OCI-LY1 (cell line): ENCODE data around the gene COL21A1.

Experiments
- H2AFZ ChIP-seq: fragments of 200-600 bp; sonication (generic), shearing (Covaris generic); 2 replicates; pipeline ENCODE4 v1.6.0; 2014; ENCODE audit warnings: antibody characterized with exemption, mild to moderate bottlenecking, low read length
- H3F3A ChIP-seq: fragments of 200-600 bp; sonication (generic), shearing (Covaris generic); 2 replicates; pipeline ENCODE4 v1.6.0; 2014; ENCODE audit warnings: mild to moderate bottlenecking, antibody characterized with exemption, low read length, moderate library complexity; ENCODE audit not compliant: insufficient read depth
- H3K27ac ChIP-seq: fragments of 200-600 bp; sonication (generic); 2 replicates; pipeline ENCODE4 v1.5.1; 2014; ENCODE audit warnings: low read length, mixed run types, mild to moderate bottlenecking, low read depth; ENCODE audit not compliant: poor library complexity, severe bottlenecking
- H3K27me3 ChIP-seq: fragments of 200-600 bp; sonication (generic); 2 replicates; pipeline ENCODE4 v1.6.0; 2014; ENCODE audit warnings: antibody characterized with exemption, mild to moderate bottlenecking, low read length, moderate library complexity; ENCODE audit not compliant: insufficient read depth
- H3K36me3 ChIP-seq: fragments of 200-600 bp; sonication (generic); 2 replicates; pipeline ENCODE4 v1.6.1; 2014; ENCODE audit warnings: mild to moderate bottlenecking, antibody characterized with exemption, low read length, moderate library complexity, mixed read lengths; ENCODE audit not compliant: insufficient read depth
- H3K4me1 ChIP-seq: fragments of 200-600 bp; sonication (generic); 2 replicates; pipeline ENCODE4 v1.5.1; 2014; ENCODE audit warnings: mild to moderate bottlenecking, low read length, moderate library complexity; ENCODE audit not compliant: insufficient read depth, severe bottlenecking
- H3K4me2 ChIP-seq: fragments of 200-600 bp; sonication (generic), shearing (Covaris generic); 2 replicates; pipeline ENCODE4 v1.6.1; 2014; ENCODE audit warnings: low read length
- H3K4me3 ChIP-seq: fragments of 200-600 bp; sonication (generic); 2 replicates; pipeline ENCODE4 v1.5.1; 2014; ENCODE audit warnings: low read length, low read depth, mild to moderate bottlenecking, mixed read lengths; ENCODE audit not compliant: poor library complexity, severe bottlenecking
- H3K79me2 ChIP-seq: fragments of 200-600 bp; shearing (Covaris generic); 2 replicates; pipeline ENCODE4 v1.6.1; 2016; ENCODE audit warnings: mixed run types, low read length, mixed read lengths; ENCODE audit not compliant: insufficient read depth
- H3K9ac ChIP-seq: fragments of 200-600 bp; sonication (generic), shearing (Covaris generic); 2 replicates; pipeline ENCODE4 v1.6.1; 2014; ENCODE audit warnings: mild to moderate bottlenecking, low read length, mixed read lengths
- H3K9me2 ChIP-seq: fragments of 200-600 bp; sonication (generic), shearing (Covaris generic); 2 replicates; pipeline ENCODE4 v1.6.1; 2014; ENCODE audit warnings: low read depth, mild to moderate bottlenecking, low read length, mixed read lengths
- H3K9me3 ChIP-seq: fragments of 200-600 bp; shearing (Covaris generic); 2 replicates; pipeline ENCODE4 v1.6.1; 2014; ENCODE audit warnings: low read length, mixed read lengths
- H4K20me1 ChIP-seq: fragments of 200-600 bp; sonication (generic), shearing (Covaris generic); 2 replicates; pipeline ENCODE4 v1.6.0; 2016; ENCODE audit warnings: mild to moderate bottlenecking, low read length; ENCODE audit not compliant: insufficient read depth
- EZH2 ChIP-seq: fragments of 200-600 bp; sonication (generic), shearing (Covaris generic); IDR thresholded peaks from 2 replicates; pipeline ENCODE4 v1.8.0; 2017; ENCODE audit warnings: borderline replicate concordance, mixed run types, mild to moderate bottlenecking, antibody characterized with exemption, low read length, moderate library complexity, mixed read lengths
- TF ChIP-seq, protein P1 (sequence below): fragments of 200-600 bp; sonication (generic), shearing (Covaris generic); IDR thresholded peaks from 2 replicates; pipeline ENCODE4 v1.5.1; 2017; ENCODE audit warnings: mild to moderate bottlenecking, antibody characterized with exemption, low read length, moderate library complexity, mixed read lengths

COL21A1 gene

DNA sequence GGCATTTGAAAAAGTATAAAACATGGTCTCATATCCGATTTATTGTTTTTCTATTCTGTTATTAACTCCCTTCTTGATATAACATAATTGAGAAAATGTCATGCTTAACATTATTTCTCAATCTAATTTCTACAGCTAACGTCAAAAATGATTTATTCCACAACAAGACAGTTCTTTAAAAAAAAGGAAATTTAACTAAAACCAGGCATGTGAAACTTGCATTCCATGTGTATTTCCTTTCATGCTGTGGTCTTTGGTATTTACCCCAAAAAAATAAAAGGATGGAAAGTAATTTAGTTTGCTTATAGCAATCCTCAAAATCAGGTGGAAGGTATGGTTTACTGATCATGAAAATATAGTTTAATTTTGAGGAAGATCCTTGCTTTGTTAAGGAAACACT, 142.8 kb downstream of the COL21A1 start:
- Histone ChIP-seq H3K79me2 (no peaks in the 10 kb centered on the region), H3K9ac (no peak overlapping the region), H3K9me3 (no peaks in the 10 kb centered on the region), H4K20me1 (no peaks in the 10 kb centered on the region), H3K27ac (no peak overlapping the region), H3K4me2 (no peak overlapping the region), H3K27me3 (no peaks in the 10 kb centered on the region), H3K4me3 (no peak overlapping the region), H3K36me3 (no peaks in the 10 kb centered on the region), H2AFZ (no peak overlapping the region), H3K9me2 (no peaks in the 10 kb centered on the region; the same call in 1 of the 2 replicates), H3F3A (no peaks in the 10 kb centered on the region), H3K4me1 (no peaks in the 10 kb centered on the region)
- TF ChIP-seq, protein P1, sequence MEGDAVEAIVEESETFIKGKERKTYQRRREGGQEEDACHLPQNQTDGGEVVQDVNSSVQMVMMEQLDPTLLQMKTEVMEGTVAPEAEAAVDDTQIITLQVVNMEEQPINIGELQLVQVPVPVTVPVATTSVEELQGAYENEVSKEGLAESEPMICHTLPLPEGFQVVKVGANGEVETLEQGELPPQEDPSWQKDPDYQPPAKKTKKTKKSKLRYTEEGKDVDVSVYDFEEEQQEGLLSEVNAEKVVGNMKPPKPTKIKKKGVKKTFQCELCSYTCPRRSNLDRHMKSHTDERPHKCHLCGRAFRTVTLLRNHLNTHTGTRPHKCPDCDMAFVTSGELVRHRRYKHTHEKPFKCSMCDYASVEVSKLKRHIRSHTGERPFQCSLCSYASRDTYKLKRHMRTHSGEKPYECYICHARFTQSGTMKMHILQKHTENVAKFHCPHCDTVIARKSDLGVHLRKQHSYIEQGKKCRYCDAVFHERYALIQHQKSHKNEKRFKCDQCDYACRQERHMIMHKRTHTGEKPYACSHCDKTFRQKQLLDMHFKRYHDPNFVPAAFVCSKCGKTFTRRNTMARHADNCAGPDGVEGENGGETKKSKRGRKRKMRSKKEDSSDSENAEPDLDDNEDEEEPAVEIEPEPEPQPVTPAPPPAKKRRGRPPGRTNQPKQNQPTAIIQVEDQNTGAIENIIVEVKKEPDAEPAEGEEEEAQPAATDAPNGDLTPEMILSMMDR: no peak
- no peak for TF ChIP-seq EZH2

DNA sequence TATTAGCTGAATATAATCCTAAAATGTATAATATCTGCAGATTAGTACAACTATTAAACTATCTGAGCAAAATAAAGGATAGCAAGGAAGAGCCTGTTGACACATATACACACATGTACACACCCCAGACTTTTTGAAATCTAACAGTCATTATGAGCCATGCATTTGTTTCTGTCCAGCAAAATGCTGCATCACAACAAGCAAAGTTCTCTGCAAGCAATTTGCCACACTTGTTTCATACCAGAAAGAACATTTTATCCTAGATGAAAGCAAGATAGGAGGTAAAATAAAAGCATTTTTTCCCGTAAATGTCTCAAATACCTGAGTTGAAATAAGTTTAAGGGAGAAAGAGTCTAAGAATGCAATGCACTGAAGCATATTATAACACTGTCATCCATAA, 145.2 kb downstream of the COL21A1 start:
- Histone ChIP-seq H4K20me1 (no peaks in the 10 kb centered on the region), H3K9ac (no peak overlapping the region), H3K36me3 (no peaks in the 10 kb centered on the region), H2AFZ (no peak overlapping the region), H3K9me2 (no peaks in the 10 kb centered on the region), H3K79me2 (no peaks in the 10 kb centered on the region), H3K4me3 (no peak overlapping the region), H3K27ac (no peak overlapping the region), H3K27me3 (no peaks in the 10 kb centered on the region), H3K4me1 (no peaks in the 10 kb centered on the region), H3K4me2 (no peak overlapping the region), H3F3A (no peaks in the 10 kb centered on the region), H3K9me3 (no peaks in the 10 kb centered on the region)
- TF ChIP-seq, protein P1: no peak
- no peak for TF ChIP-seq EZH2

DNA sequence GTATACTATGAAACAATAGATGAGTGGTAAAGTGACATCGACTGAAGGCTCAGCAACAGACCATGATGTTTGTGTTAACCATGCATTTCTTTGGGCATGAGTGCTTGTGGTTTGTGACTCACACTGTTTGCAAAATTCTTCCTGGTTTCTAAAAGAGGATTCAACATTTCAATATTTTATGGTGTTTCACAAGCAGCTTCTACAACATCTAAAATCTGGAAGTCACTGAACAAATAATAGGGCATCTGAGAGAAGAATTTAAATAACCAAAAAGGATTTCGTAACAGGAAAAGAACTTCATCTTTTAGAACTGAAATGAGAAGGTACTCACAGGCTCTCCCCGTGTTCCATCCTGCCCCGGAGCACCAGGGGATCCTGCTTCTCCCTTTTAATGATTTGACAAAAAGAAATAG, 146.2 kb downstream of the COL21A1 start:
- TF ChIP-seq, protein P1: no peak
- Histone ChIP-seq H3K36me3 (no peaks in the 10 kb centered on the region), H3K27ac (no peak overlapping the region), H3K4me2 (no peak overlapping the region), H3K9me2 (no peaks in the 10 kb centered on the region), H3K79me2 (no peaks in the 10 kb centered on the region), H3K4me1 (no peaks in the 10 kb centered on the region), H2AFZ (no peak overlapping the region), H3K27me3 (no peaks in the 10 kb centered on the region), H3K4me3 (no peak overlapping the region), H3F3A (no peaks in the 10 kb centered on the region), H3K9ac (no peak overlapping the region), H4K20me1 (no peaks in the 10 kb centered on the region), H3K9me3 (no peaks in the 10 kb centered on the region)
